Adrenal gland (tissue), 5 donors: ENCODE data around the gene TUBB4A.

Source experiments
- CTCF ChIP-seq, 6 experiments: fragments of 450-650 bp in 4 of 6; fragments of 200-600 bp in 2 of 6; sonication (generic) in 1 of 6; IDR thresholded peaks; 1 replicate in 5 of 6; 2 replicates in 1 of 6; pipeline versions ENCODE4 v1.5.1 to v1.8.0; 2016 to 2021; ENCODE audit warnings: antibody characterized with exemption in 6 of 6, mild to moderate bottlenecking in 2 of 6, moderate library complexity in 1 of 6
- POLR2A ChIP-seq, 2 donors: fragments of 450-650 bp; IDR thresholded peaks; one replicate each; pipeline ENCODE4 v1.6.1; 2017; ENCODE audit warnings: antibody characterized with exemption in 2 of 2, mild to moderate bottlenecking in 2 of 2, moderate library complexity in 1 of 2
- donor health status: DM: no; HTN: no; CAD: no.

GRCh38 chr19:6480848-6481415, 21.2 kb downstream of the TUBB4A start:
- TF ChIP-seq CTCF (IDR thresholded peaks at IDR 0.05), result no peak
- TF ChIP-seq POLR2A (IDR thresholded peaks at IDR 0.05), result no peak
